Thyroid gland (tissue), 4 donors: Measurements from ENCODE around the gene NOP56.

ENCODE experiments used
- POLR2A ChIP-seq, 2 donors: fragments of 450-650 bp; IDR thresholded peaks; one replicate each; pipeline ENCODE4 v1.6.1; 2017; ENCODE audit warnings: antibody characterized with exemption in 2 of 2, mild to moderate bottlenecking in 2 of 2, moderate library complexity in 1 of 2
- TF ChIP-seq, protein P1 (sequence below), 6 experiments: fragments of 200-600 bp in 3 of 6; fragments of 450-650 bp in 3 of 6; sonication (generic) in 3 of 6; IDR thresholded peaks; one replicate each; pipeline ENCODE4 v1.5.1; 2016 to 2019; ENCODE audit warnings: antibody characterized with exemption in 6 of 6, mild to moderate bottlenecking in 2 of 6, inconsistent platforms in 1 of 6, moderate library complexity in 1 of 6

DNA sequence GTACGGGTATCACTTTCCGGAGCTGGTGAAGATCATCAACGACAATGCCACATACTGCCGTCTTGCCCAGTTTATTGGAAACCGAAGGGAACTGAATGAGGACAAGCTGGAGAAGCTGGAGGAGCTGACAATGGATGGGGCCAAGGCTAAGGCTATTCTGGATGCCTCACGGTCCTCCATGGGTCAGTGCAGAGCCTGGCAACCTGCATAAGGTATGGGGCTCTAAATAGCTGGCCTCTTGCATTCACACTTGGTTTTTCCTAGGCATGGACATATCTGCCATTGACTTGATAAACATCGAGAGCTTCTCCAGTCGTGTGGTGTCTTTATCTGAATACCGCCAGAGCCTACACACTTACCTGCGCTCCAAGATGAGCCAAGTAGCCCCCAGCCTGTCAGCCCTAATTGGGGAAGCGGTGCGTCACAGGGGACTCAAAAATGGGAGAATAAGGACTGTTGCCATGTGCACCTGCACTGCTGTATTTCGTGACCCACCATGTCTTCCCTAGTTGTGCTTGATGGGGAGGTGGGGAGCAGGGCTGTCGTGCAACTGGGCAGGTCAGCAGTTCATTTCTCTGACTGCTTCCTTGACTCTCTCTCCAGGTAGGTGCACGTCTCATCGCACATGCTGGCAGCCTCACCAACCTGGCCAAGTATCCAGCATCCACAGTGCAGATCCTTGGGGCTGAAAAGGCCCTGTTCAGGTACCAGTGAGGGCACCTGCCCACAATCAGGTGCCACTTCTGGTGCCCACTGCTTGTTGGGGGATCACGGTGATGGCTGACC is 3.1 kb downstream of the NOP56 start:
- TF ChIP-seq, protein P1, sequence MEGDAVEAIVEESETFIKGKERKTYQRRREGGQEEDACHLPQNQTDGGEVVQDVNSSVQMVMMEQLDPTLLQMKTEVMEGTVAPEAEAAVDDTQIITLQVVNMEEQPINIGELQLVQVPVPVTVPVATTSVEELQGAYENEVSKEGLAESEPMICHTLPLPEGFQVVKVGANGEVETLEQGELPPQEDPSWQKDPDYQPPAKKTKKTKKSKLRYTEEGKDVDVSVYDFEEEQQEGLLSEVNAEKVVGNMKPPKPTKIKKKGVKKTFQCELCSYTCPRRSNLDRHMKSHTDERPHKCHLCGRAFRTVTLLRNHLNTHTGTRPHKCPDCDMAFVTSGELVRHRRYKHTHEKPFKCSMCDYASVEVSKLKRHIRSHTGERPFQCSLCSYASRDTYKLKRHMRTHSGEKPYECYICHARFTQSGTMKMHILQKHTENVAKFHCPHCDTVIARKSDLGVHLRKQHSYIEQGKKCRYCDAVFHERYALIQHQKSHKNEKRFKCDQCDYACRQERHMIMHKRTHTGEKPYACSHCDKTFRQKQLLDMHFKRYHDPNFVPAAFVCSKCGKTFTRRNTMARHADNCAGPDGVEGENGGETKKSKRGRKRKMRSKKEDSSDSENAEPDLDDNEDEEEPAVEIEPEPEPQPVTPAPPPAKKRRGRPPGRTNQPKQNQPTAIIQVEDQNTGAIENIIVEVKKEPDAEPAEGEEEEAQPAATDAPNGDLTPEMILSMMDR (IDR thresholded peaks at IDR 0.05), result no peak
- TF ChIP-seq POLR2A (IDR thresholded peaks at IDR 0.05), result no peak
